HL-60 (cell line): ENCODE results near the gene GABBR1.

ENCODE experiments used
- DNase-seq, 2 experiments: peaks; one replicate each; pipeline ENCODE4 v3.0.0-alpha.2; 2010 to 2020; ENCODE audit warnings: low read depth in 1 of 2, low spot score in 1 of 2
- H3K27ac ChIP-seq: fragments of 250-450 bp; sonication (Bioruptor Pico); replicated peaks from 2 replicates; pipeline ENCODE4 v1.5.1; 2020; ENCODE audit warnings: mild to moderate bottlenecking, moderate library complexity
- H3K27me3 ChIP-seq: fragments of 250-450 bp; sonication (Bioruptor Pico); 2 replicates; pipeline ENCODE4 v1.5.1; 2021; ENCODE audit warnings: mild to moderate bottlenecking, moderate library complexity; ENCODE audit not compliant: insufficient read depth, poor library complexity, severe bottlenecking
- H3K4me3 ChIP-seq: replicated peaks from 2 replicates; pipeline ENCODE4 v1.5.1; 2011; ENCODE audit warnings: mild to moderate bottlenecking, control low read depth, low read length; ENCODE audit not compliant: insufficient read depth
- GABPA ChIP-seq: IDR thresholded peaks from 2 replicates; pipeline ENCODE4 v1.6.1; 2012; ENCODE audit warnings: low read depth
- POLR2AphosphoS5 ChIP-seq: IDR thresholded peaks from 2 replicates; pipeline ENCODE4 v1.6.1; 2012; ENCODE audit warnings: low read depth
- SPI1 ChIP-seq: IDR thresholded peaks from 2 replicates; pipeline ENCODE4 v1.6.1; 2012; ENCODE audit warnings: low read depth, mild to moderate bottlenecking, borderline replicate concordance
- TF ChIP-seq, protein P1 (sequence below): IDR thresholded peaks from 2 replicates; pipeline ENCODE4 v1.6.1; 2012; ENCODE audit warnings: low read depth; ENCODE audit not compliant: insufficient replicate concordance
- TF ChIP-seq, protein P2 (sequence below): IDR thresholded peaks from one replicate; pipeline ENCODE4 v1.5.1; 2011; ENCODE audit warnings: low read length, control low read depth, inconsistent platforms; ENCODE audit not compliant: insufficient read depth

GABBR1 gene

DNA sequence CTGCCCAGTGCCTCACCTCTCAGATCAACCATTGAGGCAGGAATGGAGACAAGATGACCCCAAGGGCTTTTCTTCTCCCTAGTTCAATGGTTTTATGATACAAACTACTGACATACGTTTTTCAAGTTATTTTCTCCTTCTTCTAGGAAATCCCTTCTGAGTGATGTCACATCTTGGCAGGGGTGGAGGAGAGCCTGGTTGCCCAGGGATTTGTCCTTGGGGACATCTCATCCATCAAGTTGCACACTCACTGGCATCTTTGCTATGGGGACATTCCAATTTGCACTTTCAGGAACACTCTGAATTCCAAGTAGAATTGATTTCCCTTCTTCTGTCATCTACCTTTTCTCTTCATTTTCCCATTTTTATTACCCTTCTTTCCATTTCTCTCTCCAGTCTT lies 38.0 kb upstream of the GABBR1 start:
- no peak overlapping the region for H3K4me3 ChIP-seq
- H3K27me3 ChIP-seq, result no peaks in the 10 kb centered on the region
- DNase-seq, result no peak
- TF ChIP-seq, protein P1, sequence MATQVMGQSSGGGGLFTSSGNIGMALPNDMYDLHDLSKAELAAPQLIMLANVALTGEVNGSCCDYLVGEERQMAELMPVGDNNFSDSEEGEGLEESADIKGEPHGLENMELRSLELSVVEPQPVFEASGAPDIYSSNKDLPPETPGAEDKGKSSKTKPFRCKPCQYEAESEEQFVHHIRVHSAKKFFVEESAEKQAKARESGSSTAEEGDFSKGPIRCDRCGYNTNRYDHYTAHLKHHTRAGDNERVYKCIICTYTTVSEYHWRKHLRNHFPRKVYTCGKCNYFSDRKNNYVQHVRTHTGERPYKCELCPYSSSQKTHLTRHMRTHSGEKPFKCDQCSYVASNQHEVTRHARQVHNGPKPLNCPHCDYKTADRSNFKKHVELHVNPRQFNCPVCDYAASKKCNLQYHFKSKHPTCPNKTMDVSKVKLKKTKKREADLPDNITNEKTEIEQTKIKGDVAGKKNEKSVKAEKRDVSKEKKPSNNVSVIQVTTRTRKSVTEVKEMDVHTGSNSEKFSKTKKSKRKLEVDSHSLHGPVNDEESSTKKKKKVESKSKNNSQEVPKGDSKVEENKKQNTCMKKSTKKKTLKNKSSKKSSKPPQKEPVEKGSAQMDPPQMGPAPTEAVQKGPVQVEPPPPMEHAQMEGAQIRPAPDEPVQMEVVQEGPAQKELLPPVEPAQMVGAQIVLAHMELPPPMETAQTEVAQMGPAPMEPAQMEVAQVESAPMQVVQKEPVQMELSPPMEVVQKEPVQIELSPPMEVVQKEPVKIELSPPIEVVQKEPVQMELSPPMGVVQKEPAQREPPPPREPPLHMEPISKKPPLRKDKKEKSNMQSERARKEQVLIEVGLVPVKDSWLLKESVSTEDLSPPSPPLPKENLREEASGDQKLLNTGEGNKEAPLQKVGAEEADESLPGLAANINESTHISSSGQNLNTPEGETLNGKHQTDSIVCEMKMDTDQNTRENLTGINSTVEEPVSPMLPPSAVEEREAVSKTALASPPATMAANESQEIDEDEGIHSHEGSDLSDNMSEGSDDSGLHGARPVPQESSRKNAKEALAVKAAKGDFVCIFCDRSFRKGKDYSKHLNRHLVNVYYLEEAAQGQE, result no peak
- no peak for TF ChIP-seq GABPA
- no peak for TF ChIP-seq POLR2AphosphoS5
- no peak overlapping the region for H3K27ac ChIP-seq

DNA sequence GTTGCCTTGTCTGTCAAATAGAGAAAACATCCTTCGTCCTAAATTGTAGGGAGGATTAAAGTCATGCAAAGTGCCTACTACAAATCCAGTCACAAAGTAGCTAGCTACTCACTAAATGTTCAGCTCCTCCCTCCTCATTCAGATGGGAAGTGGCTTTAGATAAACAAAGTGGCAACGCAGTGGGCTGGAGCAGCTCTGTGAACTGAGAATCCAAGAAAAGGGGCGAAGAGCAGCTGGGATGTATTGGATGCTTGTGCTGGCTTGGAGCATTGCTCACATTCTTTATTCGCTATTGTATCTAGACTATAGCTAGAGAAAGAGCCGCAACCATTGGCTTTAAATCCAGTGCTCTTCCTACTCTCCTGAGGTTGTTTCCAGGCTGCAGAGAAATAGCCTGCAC lies 34.2 kb upstream of the GABBR1 start:
- no peaks in the 10 kb centered on the region for H3K27me3 ChIP-seq
- H3K27ac ChIP-seq, result no peak overlapping the region
- TF ChIP-seq GABPA (no peak), POLR2AphosphoS5 (no peak), SPI1 (no peak)
- TF ChIP-seq, protein P1, result no peak
- TF ChIP-seq, protein P2, sequence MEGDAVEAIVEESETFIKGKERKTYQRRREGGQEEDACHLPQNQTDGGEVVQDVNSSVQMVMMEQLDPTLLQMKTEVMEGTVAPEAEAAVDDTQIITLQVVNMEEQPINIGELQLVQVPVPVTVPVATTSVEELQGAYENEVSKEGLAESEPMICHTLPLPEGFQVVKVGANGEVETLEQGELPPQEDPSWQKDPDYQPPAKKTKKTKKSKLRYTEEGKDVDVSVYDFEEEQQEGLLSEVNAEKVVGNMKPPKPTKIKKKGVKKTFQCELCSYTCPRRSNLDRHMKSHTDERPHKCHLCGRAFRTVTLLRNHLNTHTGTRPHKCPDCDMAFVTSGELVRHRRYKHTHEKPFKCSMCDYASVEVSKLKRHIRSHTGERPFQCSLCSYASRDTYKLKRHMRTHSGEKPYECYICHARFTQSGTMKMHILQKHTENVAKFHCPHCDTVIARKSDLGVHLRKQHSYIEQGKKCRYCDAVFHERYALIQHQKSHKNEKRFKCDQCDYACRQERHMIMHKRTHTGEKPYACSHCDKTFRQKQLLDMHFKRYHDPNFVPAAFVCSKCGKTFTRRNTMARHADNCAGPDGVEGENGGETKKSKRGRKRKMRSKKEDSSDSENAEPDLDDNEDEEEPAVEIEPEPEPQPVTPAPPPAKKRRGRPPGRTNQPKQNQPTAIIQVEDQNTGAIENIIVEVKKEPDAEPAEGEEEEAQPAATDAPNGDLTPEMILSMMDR, result no peak
- DNase-seq, result no peak
- no peak overlapping the region for H3K4me3 ChIP-seq

DNA sequence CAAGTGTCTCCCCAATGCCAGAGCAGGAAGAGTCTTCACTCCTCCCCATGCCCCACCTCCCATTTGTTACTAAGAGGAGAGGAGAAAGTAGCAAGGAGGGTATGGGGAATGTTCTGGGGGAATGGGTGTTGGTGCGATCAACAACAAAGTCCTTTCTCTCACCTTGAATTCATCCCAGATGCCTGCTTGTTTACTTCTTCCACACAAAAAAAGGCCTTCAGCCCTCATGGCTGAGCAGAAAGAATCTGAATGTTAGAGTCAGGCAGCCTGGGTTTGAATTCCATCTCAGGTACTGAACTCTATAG lies 33.8 kb upstream of the GABBR1 start:
- Histone ChIP-seq H3K27ac (no peak overlapping the region), H3K27me3 (no peaks in the 10 kb centered on the region), H3K4me3 (no peak overlapping the region)
- no peak for DNase-seq
- TF ChIP-seq, protein P2, result no peak
- TF ChIP-seq POLR2AphosphoS5 (no peak), GABPA (no peak), SPI1 (no peak)
- TF ChIP-seq, protein P1, result no peak
